HG03442 (cell line): Measurements from ENCODE around the gene BMP6.

Source experiments
- ATAC-seq: cut with Tn5 transposase; IDR thresholded peaks from one replicate; pipeline ENCODE4 v1.9.1; 2021; ENCODE audit warnings: mild to moderate bottlenecking, moderate library complexity; ENCODE audit not compliant: unreplicated experiment

Gene BMP6

DNA sequence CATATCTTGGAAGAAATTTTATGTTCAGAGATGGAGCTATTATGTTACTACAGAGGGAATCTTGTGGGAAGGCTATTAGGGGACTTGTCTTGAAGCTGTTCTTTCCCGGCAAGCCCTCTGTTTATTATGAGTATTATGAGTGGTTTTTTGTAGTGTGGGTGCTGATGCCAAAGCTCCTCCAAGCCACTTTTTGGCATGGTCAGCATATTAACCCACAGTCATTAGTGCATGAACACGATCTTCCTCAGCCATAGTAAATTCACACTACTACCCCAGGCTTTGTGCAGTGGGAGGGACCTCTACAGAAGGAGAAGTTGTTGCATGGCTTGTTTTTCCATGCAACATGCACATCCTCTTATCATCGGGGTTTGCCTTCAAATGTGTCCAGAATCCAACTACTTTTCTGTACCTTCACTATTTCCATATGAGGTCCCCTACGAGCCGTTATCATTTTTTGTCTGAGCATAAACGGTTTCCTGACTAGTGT, 6.5 kb upstream of the BMP6 start:
- ATAC-seq: no peak

DNA sequence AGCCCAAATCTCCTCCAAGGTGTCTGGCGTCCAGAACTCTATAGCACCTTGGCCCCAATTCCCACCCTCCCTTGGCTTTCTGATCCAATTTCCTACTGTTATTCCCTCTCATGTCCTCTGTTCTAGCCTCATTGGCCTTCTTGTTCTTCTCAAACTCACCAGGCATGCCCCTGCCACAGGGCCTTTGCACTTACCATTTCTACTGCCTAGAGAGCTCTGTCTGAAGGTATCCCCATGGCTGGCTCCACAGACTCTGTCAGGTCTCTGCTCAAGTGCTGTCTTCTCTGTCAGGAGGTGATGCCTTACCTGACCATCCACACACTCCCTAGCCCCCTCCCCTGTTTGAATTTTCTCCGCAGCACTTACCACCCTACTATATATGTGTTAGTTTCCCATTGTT, 5.6 kb upstream of the BMP6 start:
- ATAC-seq: no peak

DNA sequence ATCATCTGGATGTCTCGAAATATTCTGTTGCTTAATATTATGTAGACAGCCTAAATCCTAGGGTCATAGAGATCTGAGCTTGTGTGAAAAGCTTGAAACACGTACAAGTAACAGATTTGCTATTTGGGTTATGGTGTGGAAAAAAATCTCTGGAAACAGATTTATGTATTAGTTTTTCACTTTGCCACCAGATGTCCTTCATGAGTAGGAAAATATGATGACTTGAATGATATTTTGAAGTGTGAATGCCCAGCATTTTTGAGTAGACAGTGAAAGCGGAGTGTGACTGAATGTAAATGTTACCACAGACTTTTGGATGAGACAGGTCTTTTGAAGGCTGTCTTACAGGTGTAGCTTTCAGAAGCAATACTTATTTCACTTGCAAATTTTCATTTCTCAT, 4.2 kb upstream of the BMP6 start:
- ATAC-seq: no peak

DNA sequence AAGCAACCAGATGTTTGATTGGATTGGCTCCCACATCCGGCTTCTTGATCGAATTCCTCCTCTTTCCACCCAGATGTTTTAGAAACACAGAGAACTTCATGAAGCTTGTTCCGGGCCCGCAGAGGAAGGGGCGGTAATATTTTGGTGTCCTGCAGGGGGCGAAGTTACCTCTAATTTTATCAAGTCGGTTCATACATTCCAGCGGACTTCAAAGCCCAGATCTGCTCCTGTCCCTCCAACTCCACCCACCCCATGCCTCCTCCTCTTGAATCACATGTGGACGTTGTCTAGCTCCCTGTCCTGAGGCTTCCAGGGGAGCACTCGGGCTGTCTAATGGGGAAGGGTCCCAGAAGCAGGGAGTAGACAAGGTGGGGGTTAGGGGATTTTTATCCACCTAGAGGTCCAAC, 2.9 kb upstream of the BMP6 start:
- peak; percentile 35 for ATAC-seq

DNA sequence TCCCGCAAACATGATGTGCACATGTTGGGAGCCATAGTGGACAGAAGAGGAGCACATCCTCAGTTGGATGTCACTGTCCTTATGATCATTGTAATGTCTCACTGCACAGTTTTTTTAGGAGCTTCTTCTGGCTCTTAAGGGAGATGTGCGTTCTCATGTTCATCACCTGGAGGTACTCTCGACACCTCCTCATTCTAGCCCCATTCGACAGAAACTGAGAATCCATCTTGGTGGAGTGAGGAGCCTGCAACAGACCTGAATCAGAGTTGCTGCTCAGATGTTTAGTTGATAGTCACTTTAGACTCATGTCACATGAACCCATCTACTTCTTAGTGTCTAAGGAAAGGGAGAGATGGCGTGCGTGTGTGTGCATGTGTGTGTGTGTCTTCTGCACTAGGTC, 2.3 kb upstream of the BMP6 start:
- no peak for ATAC-seq

DNA sequence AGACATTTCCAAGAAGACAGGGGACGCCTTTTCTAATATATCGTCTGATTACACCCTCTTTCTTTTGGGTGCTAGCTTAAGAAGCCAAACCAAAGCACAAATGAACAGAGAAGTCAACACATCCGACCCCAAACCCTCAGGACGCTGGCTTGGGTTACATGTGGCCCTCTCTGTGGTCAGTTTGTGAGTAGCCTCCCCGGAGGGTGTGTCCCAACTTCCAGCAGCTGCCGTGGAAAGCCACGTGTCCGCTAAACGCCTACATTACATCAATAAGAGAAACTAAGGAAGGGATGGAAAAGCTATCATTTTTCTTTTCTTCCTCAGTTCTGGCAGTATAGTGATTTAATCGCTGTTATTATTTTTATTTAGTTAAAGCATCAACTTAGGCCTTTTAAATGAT, 487 bp upstream of the BMP6 start:
- ATAC-seq: no peak

DNA sequence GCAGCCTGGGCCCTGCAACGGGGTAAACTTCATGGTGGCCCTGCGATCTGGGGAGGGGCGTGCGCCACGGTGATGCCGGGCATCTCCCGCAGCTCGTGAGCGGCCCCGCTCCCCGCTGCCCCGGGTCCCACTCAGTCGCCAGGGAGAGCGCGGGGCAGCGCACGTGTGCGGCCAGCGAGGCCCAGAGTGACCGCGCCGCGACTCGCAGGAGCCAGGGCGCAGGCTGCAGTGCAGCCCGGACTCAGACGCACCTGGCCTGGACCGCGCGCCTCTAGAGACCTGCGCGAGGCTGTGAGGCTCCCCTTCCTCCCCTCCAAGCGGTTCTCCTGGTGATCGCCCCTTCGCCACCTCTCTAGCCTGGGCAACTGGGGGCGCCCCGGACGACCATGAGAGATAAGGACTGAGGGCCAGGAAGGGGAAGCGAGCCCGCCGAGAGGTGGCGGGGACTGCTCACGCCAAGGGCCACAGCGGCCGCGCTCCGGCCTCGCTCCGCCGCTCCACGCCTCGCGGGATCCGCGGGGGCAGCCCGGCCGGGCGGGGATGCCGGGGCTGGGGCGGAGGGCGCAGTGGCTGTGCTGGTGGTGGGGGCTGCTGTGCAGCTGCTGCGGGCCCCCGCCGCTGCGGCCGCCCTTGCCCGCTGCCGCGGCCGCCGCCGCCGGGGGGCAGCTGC, 652 bp downstream of the BMP6 start:
- peak; percentile 3 for ATAC-seq

DNA sequence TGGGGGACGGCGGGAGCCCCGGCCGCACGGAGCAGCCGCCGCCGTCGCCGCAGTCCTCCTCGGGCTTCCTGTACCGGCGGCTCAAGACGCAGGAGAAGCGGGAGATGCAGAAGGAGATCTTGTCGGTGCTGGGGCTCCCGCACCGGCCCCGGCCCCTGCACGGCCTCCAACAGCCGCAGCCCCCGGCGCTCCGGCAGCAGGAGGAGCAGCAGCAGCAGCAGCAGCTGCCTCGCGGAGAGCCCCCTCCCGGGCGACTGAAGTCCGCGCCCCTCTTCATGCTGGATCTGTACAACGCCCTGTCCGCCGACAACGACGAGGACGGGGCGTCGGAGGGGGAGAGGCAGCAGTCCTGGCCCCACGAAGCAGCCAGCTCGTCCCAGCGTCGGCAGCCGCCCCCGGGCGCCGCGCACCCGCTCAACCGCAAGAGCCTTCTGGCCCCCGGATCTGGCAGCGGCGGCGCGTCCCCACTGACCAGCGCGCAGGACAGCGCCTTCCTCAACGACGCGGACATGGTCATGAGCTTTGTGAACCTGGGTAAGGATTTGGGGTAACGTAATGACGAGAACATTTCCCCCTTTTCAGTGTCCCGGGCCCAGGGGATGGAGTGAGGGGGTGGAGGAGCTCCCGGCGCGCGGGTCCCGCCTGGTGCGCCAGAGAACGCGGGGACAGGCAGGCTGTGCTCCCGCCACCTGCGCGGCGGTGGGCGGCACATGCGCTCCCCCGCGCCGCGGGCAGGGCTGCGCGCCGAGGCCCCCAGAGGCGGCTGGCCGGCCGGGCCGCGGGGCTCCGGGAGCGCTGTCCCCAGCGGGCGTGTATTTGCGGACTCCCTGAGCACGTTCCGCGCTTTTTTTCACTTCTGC, 1.4 kb downstream of the BMP6 start:
- no peak for ATAC-seq

DNA sequence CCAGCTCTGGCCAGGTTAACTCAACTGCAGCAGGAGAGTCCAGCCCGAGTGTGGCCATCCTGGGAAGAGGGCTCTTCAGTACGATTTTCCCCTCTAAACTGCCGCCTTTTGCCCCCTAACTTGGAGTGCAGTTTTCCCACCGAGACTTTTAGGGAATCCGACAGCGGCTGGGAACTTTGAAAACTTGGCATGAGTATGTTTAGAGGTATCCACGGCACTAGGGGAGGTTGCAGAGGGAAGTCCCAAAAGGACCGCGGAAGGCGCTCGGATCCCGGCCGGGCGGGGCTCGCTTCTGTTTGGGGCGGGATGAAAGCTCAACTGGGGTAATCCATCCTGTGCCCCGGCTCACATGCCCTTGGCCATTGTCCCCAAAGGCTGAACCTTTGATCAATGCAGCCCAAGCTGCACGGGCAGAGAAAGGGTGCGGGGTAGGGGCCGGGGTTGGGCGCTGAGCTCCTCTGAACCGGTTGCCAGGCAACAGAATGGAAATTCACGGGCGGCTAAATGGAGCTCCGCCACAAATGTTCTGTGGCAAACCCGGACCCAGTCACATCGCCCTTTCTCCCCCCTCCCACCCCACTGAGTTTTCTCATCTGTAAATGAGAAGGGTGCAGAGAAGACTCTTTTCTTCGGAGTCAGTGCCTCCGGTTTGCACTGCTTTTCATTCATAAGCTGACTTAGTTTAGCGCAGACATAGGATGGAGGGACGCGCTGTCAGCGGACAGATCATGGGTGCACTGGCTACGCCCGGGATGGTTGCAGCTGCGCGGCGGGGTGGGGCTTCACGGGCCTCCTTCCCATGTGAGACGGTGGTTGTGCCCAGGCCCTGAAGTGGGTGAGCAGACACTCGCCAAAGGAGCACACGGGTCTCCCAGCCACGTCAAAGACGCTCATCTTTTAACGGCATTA, 2.3 kb downstream of the BMP6 start:
- ATAC-seq: no peak

DNA sequence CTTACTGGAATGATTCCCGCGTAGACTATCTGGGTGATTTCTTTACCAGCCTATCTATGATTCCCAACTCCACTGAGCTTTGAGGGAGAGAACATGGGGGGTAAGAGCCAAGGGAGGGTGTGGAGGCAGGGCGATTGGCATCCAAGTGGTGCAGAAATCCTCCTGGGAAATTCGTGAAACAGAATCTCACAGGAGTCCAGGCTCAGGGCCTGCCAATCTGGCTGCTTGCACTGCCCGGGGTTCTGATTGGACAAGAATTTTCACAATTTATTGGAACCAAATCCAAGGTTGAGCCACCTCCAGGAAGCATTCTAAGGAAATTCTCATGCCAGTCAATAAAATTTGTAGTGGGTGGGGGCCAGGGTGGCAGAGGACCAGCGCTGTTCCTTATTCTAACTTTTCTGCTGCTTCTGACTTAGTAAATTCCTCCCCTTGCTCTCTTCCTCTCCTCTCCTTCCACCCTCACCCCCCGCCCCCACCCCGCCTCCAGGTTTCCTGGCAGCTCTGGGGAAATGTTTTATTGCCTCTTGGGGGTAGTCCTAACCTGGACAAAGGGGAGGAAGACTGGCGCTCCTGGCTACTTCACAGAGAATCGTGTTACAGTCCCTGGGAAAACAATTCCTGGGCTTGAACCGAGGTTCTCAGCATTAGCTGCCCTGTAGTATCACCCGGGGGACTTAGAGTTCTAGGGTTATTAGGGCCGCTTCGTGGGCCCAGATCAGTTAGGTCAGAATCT, 3.1 kb downstream of the BMP6 start:
- no peak for ATAC-seq

DNA sequence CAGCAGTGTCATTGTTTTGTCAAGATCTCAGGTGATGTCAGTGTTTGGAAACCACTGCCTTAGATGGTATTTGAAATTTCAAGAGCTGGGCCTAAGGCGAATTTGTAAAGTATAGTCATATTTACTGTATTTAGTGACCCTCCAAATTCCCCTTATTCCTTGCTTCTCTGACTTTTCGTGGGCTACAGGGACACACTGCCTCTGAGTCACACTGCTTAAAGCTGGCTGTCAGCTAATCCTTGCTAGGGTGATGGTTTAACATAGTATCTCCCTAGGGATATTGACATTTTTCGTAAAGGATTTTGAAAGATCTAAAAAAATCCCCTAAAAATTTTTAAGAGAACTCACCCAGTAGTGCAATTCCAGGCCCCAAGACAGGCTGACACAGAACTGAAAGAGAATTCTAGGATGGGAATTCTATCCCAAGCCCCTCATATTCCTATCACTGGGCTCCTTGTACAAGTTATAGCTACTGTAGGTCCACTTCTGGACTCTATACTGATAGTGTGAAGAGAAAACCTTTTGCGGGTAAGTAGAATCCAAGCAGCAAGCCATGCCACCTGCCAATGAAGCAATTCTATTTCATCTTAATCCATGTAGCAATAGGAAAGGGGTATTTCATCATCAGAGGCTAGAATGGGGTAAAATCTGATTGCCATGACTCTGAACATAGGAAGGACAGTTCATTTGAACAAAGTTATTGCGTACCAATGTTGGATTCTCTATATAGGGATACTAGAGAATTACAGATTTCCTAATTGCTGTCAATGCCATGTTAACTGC, 4.3 kb downstream of the BMP6 start:
- ATAC-seq: no peak

DNA sequence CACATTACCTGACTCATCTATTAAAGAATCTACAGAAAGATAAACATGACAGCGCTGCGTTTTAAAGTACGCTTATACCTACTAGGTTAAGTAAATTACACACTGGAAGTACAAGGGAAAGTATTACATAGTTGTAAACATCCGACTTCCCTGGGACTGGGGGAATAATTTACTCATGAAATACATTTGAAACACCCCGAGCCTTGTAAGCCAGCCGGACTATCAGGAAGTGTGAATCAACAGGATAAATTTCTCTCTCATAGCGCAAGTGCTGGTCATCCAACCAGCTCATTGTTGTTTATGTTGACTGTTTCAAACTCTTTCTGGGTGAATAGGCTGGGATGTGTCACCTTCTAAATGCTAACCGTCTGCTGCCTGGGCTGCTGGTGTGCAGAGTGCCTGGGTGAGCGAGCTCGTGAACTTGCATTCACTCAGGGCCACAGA, 4.9 kb downstream of the BMP6 start:
- no peak for ATAC-seq

DNA sequence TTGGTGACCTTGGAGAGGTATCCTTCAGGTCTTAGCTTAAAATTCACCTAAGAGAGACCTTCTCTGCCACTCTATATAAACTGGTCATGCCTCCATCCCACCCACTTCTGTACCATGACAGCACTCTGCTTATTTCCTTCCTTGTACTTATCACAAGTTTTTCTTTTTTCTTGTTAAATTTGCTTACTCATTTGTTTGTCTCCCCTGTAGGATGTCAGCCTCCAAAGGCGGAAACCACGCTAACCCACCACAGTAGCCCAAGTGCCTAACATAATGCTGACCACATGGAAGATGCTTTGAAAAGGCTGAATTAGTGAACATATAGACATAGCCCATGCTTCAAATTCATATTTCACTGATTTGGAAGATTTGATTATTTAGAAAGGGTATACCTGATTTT, 5.4 kb downstream of the BMP6 start:
- no peak for ATAC-seq

DNA sequence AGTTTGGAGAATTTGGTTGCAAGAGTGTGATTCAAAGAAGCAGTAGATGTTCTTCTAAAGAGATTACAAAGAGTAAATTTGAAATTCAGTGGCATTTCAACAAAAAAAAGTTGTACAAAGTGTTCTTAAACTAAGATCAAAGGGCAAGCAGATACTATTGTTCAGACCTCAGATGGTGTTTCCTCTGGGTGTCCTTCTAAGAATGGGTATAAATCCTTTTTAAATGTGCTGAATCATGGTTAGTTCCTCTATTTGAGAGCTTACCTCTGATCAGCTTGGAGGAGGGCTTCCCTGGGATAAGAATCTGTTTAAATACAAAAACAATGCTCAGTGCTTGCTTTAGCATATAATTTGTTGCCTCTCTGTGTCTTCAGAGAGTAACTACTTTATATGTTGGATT, 6.3 kb downstream of the BMP6 start:
- ATAC-seq: no peak

DNA sequence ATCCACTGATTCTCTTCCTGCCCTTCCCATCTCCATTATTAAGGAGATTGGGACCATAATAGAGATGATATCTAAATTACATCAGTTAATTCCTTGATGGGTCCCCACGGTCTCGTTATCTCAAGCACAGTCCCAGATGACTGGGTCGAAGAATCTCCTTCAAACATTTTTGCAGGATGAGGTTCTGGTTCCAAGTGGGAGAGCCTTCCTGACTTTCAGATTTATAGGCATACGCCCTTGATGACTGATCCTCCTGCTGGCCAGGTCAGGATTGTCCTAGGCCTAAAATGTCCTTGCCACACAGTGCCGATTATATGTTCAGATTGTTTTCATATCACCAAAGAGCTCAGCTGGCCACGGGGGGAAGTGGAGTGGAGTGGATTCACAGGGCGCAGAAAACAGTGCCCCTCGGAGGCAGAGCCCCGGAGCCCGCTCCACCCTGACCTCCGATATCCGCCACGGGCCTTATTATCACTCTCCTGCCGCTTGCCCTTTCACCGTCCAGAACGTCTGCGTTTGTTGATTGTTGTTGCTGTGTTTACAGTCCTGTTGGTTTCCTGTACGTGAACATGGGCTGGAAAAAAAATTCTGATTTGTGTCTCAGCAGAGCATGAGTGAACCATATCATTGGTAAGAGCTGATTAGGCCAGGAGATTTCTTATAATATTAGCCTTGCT, 8.9 kb downstream of the BMP6 start:
- no peak for ATAC-seq

DNA sequence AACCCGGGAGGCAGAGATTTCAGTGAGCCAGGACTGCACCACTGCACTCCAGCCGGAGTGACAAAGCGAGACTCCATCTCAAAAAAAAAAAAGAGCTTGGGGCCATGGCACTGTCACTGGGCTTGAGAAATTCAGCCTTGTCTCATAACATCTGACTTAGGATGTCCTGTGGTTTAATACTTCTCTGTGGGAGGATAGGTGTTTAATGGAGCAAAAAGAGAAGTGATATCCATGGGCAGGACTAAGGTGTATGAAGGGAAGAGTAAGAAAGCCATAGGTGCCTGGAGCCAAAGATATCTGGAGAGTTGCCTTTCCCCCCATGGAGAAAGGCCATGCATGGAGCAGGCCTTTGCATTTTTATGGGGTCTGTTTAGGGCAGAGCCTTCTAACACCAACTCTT, 11.2 kb downstream of the BMP6 start:
- ATAC-seq: no peak

DNA sequence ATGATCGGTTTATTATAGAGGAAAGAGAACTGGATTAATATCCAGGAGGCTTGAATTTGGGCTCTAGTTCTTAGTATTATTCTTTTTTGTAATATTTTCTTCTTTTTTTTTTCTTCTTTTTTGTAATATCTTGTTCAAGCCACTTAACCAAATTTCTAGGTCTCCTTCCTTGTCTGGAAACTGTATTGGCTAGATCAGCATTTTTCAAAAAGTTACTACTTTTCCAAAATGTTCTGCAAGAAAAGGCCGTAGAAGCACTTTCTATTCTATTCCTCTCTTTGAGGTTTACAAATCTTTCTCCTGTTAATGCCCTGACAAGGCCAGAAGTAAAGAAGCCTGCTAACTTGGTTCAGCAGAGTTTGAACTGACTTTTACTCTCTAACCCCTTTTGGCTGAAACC, 12.0 kb downstream of the BMP6 start:
- ATAC-seq: no peak

DNA sequence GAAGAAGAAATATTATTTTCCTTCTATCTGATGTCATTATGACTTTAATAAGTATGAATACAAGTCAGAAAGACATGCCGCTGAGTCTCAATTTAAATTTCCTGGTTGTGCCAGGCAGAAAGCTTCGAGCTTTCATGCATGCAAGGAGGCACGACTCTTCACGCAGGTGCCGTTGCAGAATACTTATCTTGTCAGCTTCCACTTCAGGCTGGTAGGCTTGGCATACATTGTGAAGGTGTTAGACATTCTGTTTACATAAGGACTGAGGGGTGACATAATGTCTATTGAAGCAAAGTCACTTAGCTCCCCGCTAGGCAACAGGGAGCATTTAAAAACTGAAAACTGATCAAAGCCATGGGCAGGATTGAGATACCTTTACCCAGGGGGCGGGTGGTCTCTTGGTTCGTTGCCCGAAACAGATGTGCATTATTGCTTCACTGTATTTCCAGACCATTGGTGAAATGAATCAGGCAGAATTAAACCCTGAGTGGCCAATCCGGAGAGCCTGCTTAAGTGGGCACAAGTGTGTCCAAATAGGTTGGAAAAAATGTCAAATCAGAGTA, 16.4 kb downstream of the BMP6 start:
- ATAC-seq: no peak

DNA sequence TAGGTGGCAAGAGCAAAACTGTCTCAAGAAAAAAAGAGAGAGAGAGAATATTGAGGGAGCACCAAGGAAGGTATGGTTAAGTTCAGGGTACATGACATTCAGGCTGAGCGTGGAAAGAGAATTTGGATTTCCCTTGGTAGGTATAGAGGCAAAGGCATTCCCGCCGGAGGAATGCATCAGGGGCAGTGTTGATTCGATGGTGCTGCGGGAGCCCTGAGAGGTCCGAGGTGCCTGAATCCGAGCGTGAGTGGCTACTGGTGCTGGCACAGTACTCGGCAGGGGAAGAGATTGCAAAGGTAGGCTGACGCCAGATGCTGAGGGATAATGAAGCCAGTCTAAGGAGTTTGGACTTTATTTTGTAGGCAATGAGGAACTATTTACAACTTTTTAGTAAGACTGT, 20.0 kb downstream of the BMP6 start:
- no peak for ATAC-seq
